KMS-11 (cell line): ENCODE measurements around the gene GRHL1.

ENCODE experiments used
- H2AFZ ChIP-seq: fragments of 200-600 bp; sonication (generic); 2 replicates; pipeline ENCODE4 v1.6.1; 2016; ENCODE audit warnings: antibody characterized with exemption, mixed run types, low read depth
- H3K27ac ChIP-seq: fragments of 200-600 bp; sonication (generic); 2 replicates; pipeline ENCODE4 v1.6.1; 2016; ENCODE audit warnings: mild to moderate bottlenecking, mixed run types
- H3K27me3 ChIP-seq: fragments of 200-600 bp; sonication (generic); 2 replicates; pipeline ENCODE4 v1.6.1; 2017; ENCODE audit warnings: mild to moderate bottlenecking, low read depth, mixed run types, moderate library complexity; ENCODE audit not compliant: insufficient read depth
- H3K36me3 ChIP-seq: fragments of 200-600 bp; sonication (generic); 2 replicates; pipeline ENCODE4 v1.6.1; 2017; ENCODE audit warnings: mild to moderate bottlenecking, mixed run types; ENCODE audit not compliant: insufficient read depth
- H3K4me1 ChIP-seq: fragments of 200-600 bp; sonication (generic); 2 replicates; pipeline ENCODE4 v1.6.1; 2016; ENCODE audit warnings: mild to moderate bottlenecking, low read depth, mixed run types; ENCODE audit not compliant: poor library complexity, severe bottlenecking
- H3K4me2 ChIP-seq: fragments of 200-600 bp; sonication (generic); 2 replicates; pipeline ENCODE4 v1.7.0; 2016; ENCODE audit warnings: mild to moderate bottlenecking, mixed run types
- H3K4me3 ChIP-seq: fragments of 200-600 bp; sonication (generic); IDR thresholded peaks from 2 replicates; pipeline ENCODE4 v1.6.1; 2017; ENCODE audit warnings: low read depth, low read length, mixed read lengths; ENCODE audit not compliant: insufficient read depth
- H3K79me2 ChIP-seq: fragments of 200-600 bp; sonication (generic); 2 replicates; pipeline ENCODE4 v1.6.1; 2016; ENCODE audit warnings: low read depth, mixed run types; ENCODE audit not compliant: insufficient read depth
- H3K9ac ChIP-seq: fragments of 200-600 bp; sonication (generic); 2 replicates; pipeline ENCODE4 v1.6.1; 2016; ENCODE audit warnings: mild to moderate bottlenecking, mixed run types
- H4K20me1 ChIP-seq: fragments of 200-600 bp; sonication (generic); 2 replicates; pipeline ENCODE4 v1.6.1; 2016; ENCODE audit warnings: mild to moderate bottlenecking, mixed run types; ENCODE audit not compliant: insufficient read depth
- CTCF ChIP-seq: fragments of 200-600 bp; sonication (generic); conservative IDR thresholded peaks from 2 replicates; pipeline ENCODE4 v1.6.1; 2017; ENCODE audit warnings: low read depth, mild to moderate bottlenecking, antibody characterized with exemption, low read length, moderate library complexity, mixed read lengths

The GRHL1 gene

GRCh38 chr2:9992427-9993187, 41.1 kb downstream of the GRHL1 start:
- Histone ChIP-seq H3K27ac (no peak overlapping the region), H3K36me3 (no peaks in the 10 kb centered on the region), H4K20me1 (no peaks in the 10 kb centered on the region), H3K4me1 (no peaks in the 10 kb centered on the region), H3K4me3 (no peak overlapping the region), H3K4me2 (no peak overlapping the region), H3K27me3 (no peaks in the 10 kb centered on the region), H2AFZ (no peak overlapping the region), H3K79me2 (no peaks in the 10 kb centered on the region), H3K9ac (no peak overlapping the region)
- no peak for TF ChIP-seq CTCF

DNA sequence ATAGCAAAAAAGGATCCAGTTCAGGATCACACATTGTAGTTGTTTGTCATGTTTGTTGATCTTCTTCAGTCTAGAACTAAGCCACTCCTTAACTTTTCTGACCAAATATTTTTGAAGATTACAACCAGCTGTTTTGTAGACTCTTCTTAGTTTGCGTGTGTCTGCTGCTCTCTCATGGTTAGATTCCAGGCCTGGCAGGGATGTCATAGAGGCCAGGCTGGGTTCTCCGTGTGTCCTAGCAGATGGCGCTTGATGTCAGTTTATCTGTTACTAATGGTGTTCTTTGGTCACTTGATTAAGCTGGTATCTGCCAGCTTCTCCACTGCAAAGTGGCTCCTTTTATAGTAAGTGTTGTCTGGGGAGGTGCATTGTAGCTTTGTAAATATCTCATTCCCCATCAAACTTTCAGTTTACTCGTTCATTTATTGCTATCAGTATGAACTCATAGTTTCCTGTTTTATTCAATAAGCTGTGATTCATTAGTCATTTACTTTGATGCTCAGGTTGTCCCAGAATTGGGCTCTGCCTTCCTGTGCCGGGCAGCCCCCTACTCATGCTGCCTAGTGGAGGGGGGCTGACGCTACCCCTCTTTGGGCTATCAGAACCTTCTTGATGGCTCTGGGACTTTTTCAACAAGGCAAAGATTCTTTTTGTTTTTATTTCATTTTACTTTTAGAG, 42.1 kb downstream of the GRHL1 start:
- no peak overlapping the region for H3K9ac ChIP-seq
- no peak overlapping the region for H3K4me3 ChIP-seq
- H3K36me3 ChIP-seq, result no peaks in the 10 kb centered on the region
- H3K27me3 ChIP-seq, result no peaks in the 10 kb centered on the region
- no peak for TF ChIP-seq CTCF
- H3K79me2 ChIP-seq, result no peaks in the 10 kb centered on the region
- H3K27ac ChIP-seq, result no peak overlapping the region
- no peaks in the 10 kb centered on the region for H4K20me1 ChIP-seq
- H2AFZ ChIP-seq, result no peak overlapping the region
- no peaks in the 10 kb centered on the region for H3K4me1 ChIP-seq
- H3K4me2 ChIP-seq, result no peak overlapping the region

DNA sequence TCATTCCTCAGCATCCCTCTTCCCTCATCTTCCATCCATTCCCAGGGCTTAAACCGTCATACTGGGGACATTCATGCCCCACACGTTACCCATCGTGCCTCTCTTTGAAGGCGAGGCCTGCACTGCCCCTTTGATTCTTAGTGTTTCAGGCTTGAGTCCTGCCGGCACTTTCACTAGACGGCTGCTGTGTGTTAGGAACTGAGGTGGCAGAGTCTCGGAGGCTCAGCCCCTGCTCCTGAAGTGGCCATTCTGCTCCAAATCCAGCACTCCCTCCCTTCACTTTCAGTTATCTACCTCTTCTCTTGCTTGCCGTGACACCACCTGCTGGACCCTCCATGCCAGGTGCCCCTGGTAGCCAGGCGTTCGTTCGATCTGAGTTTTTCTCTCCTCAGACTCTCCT, 43.0 kb downstream of the GRHL1 start:
- no peaks in the 10 kb centered on the region for H3K36me3 ChIP-seq

GRCh38 chr2:9995059-9995458, 43.6 kb downstream of the GRHL1 start:
- Histone ChIP-seq H3K4me3 (no peak overlapping the region), H4K20me1 (no peaks in the 10 kb centered on the region), H3K4me1 (no peaks in the 10 kb centered on the region), H3K36me3 (no peaks in the 10 kb centered on the region), H3K79me2 (no peaks in the 10 kb centered on the region), H3K4me2 (no peak overlapping the region), H3K27ac (no peak overlapping the region), H3K27me3 (no peaks in the 10 kb centered on the region), H2AFZ (no peak overlapping the region), H3K9ac (no peak overlapping the region)
- no peak for TF ChIP-seq CTCF

More for the DNA sequence above, 43.0 kb downstream of the GRHL1 start:
- H3K9ac ChIP-seq, result no peak overlapping the region
- no peaks in the 10 kb centered on the region for H3K4me1 ChIP-seq
- H3K27me3 ChIP-seq, result no peaks in the 10 kb centered on the region
- no peak for TF ChIP-seq CTCF
- no peaks in the 10 kb centered on the region for H3K79me2 ChIP-seq
- no peak overlapping the region for H3K27ac ChIP-seq
- H4K20me1 ChIP-seq, result no peaks in the 10 kb centered on the region
- no peak overlapping the region for H3K4me2 ChIP-seq
- H2AFZ ChIP-seq, result no peak overlapping the region
- H3K4me3 ChIP-seq, result no peak overlapping the region
